Left renal cortex interstitium (tissue), 4 donors: ENCODE measurements around the gene SNIP1. TPM values are rescaled to one million over a fixed set of nuclear protein-coding genes. Genes with fewer than 3 reads are reported as not detected.
"Not testable (repeated sequence)": the region's sequence is repeated elsewhere in the genome, so short reads cannot be mapped to it uniquely, and the experiment has no call there.

Experiments used
- DNase-seq, 4 donors: peaks; one replicate each; pipeline ENCODE4 v3.0.0-alpha.2; 2013; ENCODE audit warnings: low read depth in 4 of 4, low spot score in 2 of 4, missing footprints in 1 of 4
- polyA plus RNA-seq, 4 donors: library from polyadenylated mRNA; unstranded; fragments of 120-200 nt; gene quantifications; one replicate each; pipeline ENCODE4 v1.2.1, GENCODE V29; 2013; ENCODE audit not compliant: insufficient read length in 4 of 4

Gene SNIP1
- polyA plus RNA-seq, 4 donors: 13.0 to 15.6 (median 14.0) TPM

GRCh38 chr1:37560401-37561132, 6.5 kb upstream of the SNIP1 start:
- no peak for DNase-seq

- not testable (repeated sequence) for DNase-seq
These were observed 5.9 kb upstream of the SNIP1 start for GRCh38 chr1:37559957-37560379.

GRCh38 chr1:37559080-37559479, 5.0 kb upstream of the SNIP1 start:
- no peak for DNase-seq

- DNase-seq: no peak
These were observed 4.3 kb upstream of the SNIP1 start for GRCh38 chr1:37558411-37558810.

GRCh38 chr1:37557402-37557801, 3.3 kb upstream of the SNIP1 start:
- no peak for DNase-seq

GRCh38 chr1:37556712-37557196, 2.7 kb upstream of the SNIP1 start, which contains the start of gene DNALI1:
Gene DNALI1 (plus strand): TSS chr1:37556940. CDS start chr1:37556995, 55 bp downstream.
- DNase-seq: peak; percentile 64 to 86 (median 82)

- no peak for DNase-seq
These were observed 531 bp downstream of the SNIP1 start for GRCh38 chr1:37553598-37553926.

- DNase-seq: no peak
These were observed 4.8 kb downstream of the SNIP1 start for GRCh38 chr1:37549341-37549740.

- no peak for DNase-seq
These were observed 9.1 kb downstream of the SNIP1 start for GRCh38 chr1:37545019-37545418.

- DNase-seq: no peak
These were observed 9.6 kb downstream of the SNIP1 start for GRCh38 chr1:37544530-37544929.

- no peak for DNase-seq
These were observed 13.9 kb downstream of the SNIP1 start for GRCh38 chr1:37540036-37540785.

GRCh38 chr1:37539154-37539553, 14.9 kb downstream of the SNIP1 start:
- DNase-seq: not testable (repeated sequence)

- DNase-seq: no peak
These were observed 16.7 kb downstream of the SNIP1 start for GRCh38 chr1:37537378-37537777.

- no peak for DNase-seq
These were observed 20.6 kb downstream of the SNIP1 start for GRCh38 chr1:37533317-37534093.

GRCh38 chr1:37532418-37533156, 21.5 kb downstream of the SNIP1 start:
- not testable (repeated sequence) for DNase-seq

- not testable (repeated sequence) for DNase-seq
These were observed 24.2 kb downstream of the SNIP1 start for GRCh38 chr1:37529888-37530287.

- DNase-seq: no peak
These were observed 34.5 kb downstream of the SNIP1 start for GRCh38 chr1:37519613-37520012.

GRCh38 chr1:37518929-37519328, 35.2 kb downstream of the SNIP1 start:
- DNase-seq: not testable (repeated sequence)

GRCh38 chr1:37518241-37518640, 35.9 kb downstream of the SNIP1 start:
- not testable (repeated sequence) for DNase-seq

GRCh38 chr1:37517569-37517968, 36.5 kb downstream of the SNIP1 start:
- no peak for DNase-seq
